ENCODE data around the gene PAPPA. TPM values are rescaled to one million over a fixed set of nuclear protein-coding genes. Genes with fewer than 3 reads are reported as not detected.

PAPPA gene
- total RNA-seq, 4 donors from 2014 or later, result 0.70 to 4.1 (median 1.8) TPM

GRCh38 chr9:116189683-116190082 lies 36.1 kb downstream of the PAPPA start:
- H3K27ac ChIP-seq, result no peak overlapping the region
- H3K27me3 ChIP-seq, result no peaks in the 10 kb centered on the region
- no peaks in the 10 kb centered on the region for H3K9me3 ChIP-seq
- H3K4me1 ChIP-seq, result no peaks in the 10 kb centered on the region
- H3K4me3 ChIP-seq, result no peak overlapping the region
- H3K36me3 ChIP-seq, result no peaks in the 10 kb centered on the region
- TF ChIP-seq CTCF (IDR thresholded peaks at IDR 0.05) (no peak), POLR2A (IDR thresholded peaks at IDR 0.05) (no peak)
- no peak for DNase-seq

DNA sequence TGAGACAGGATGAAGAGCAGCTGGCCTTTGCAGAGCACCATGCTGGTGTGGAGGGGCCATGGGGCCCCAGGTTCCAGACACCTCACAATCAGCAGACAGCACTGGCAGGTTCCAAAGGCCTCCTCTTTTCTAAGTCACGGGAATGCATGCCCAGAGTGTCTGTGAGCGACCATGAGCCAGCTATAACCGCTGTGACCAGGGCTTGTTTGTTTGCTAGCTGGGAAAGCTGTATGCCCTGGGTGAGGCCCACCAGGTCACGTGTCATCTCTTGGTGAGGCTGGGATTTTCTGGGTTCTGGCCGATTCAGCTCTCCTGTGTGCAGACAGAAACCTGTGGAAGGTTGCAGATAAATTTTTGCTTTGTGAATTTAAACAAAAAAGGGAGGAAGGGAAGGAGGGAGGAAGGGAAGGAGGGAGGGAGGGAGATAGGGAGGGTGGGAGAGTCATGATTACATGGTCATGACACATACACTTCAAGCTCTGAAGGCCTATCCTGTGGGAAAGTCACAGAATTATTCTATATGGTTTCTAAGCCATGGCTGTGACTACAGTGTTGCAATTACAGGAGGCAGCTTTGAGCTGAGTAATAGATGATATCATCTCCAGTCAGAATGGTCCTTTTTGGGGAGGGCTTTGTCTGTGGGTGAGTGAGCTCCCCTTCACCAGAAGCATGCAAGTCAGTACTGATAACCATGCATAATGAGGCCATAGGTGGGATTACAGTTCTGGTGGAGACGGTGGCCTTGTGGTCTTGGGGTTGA lies 37.2 kb downstream of the PAPPA start:
- no peak for DNase-seq
- Histone ChIP-seq H3K4me1 (no peaks in the 10 kb centered on the region), H3K27me3 (no peaks in the 10 kb centered on the region), H3K36me3 (no peaks in the 10 kb centered on the region), H3K9me3 (no peaks in the 10 kb centered on the region), H3K27ac (no peak overlapping the region), H3K4me3 (no peak overlapping the region)
- no peak for TF ChIP-seq POLR2A (IDR thresholded peaks at IDR 0.05)
- TF ChIP-seq CTCF (IDR thresholded peaks at IDR 0.05), result no peak

- no peaks in the 10 kb centered on the region for H3K4me1 ChIP-seq
- H3K27me3 ChIP-seq, result no peaks in the 10 kb centered on the region
- TF ChIP-seq POLR2A (IDR thresholded peaks at IDR 0.05), result no peak
- TF ChIP-seq CTCF (IDR thresholded peaks at IDR 0.05), result no peak
- H3K9me3 ChIP-seq, result no peaks in the 10 kb centered on the region
- no peak overlapping the region for H3K27ac ChIP-seq
- H3K36me3 ChIP-seq, result no peaks in the 10 kb centered on the region
- DNase-seq, result no peak
- no peak overlapping the region for H3K4me3 ChIP-seq
Measured at GRCh38 chr9:116191576-116192415, 38.2 kb downstream of the PAPPA start.

DNA sequence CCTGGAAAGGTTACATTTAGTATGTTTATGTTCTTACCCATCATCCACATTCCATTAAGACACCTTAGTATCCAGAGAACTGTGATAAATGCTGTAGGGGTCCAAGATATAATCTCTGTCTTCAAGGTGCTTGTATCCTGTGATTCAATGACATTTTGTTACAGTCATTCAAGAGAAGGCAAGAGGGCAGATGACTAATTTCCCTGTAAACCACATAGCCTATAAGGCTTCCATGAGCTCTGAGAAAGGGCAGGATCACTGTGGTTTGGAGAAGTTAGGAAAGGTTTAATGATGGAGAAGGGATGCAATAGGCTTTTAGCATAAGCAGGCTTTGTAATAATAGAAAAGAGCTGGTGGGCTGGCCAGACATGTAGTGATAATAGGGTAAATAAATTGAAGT lies 40.0 kb downstream of the PAPPA start:
- DNase-seq, result no peak
- Histone ChIP-seq H3K36me3 (no peaks in the 10 kb centered on the region), H3K27me3 (no peaks in the 10 kb centered on the region), H3K4me1 (no peaks in the 10 kb centered on the region), H3K9me3 (no peaks in the 10 kb centered on the region), H3K27ac (no peak overlapping the region), H3K4me3 (no peak overlapping the region)
- TF ChIP-seq POLR2A (IDR thresholded peaks at IDR 0.05) (no peak), CTCF (IDR thresholded peaks at IDR 0.05) (no peak)

- Histone ChIP-seq H3K36me3 (no peaks in the 10 kb centered on the region), H3K9me3 (no peaks in the 10 kb centered on the region), H3K27me3 (no peaks in the 10 kb centered on the region), H3K4me3 (no peak overlapping the region), H3K4me1 (no peaks in the 10 kb centered on the region), H3K27ac (no peak overlapping the region)
- TF ChIP-seq POLR2A (IDR thresholded peaks at IDR 0.05), result no peak
- TF ChIP-seq CTCF (IDR thresholded peaks at IDR 0.05), result no peak
- no peak for DNase-seq
Measured at GRCh38 chr9:116196806-116197205, 43.2 kb downstream of the PAPPA start.

All from Peyer's patch (tissue), 4 donors.